Cerebellar cortex (tissue), 1 donor: Measurements from ENCODE around the gene LARGE1.
"Not testable (repeated sequence)": the region's sequence is repeated elsewhere in the genome, so short reads cannot be mapped to it uniquely, and the experiment has no call there.

Source experiments
- DNase-seq: peaks from one replicate; pipeline ENCODE4 v3.0.0-alpha.2; 2015; ENCODE audit warnings: low spot score

The LARGE1 gene

DNA sequence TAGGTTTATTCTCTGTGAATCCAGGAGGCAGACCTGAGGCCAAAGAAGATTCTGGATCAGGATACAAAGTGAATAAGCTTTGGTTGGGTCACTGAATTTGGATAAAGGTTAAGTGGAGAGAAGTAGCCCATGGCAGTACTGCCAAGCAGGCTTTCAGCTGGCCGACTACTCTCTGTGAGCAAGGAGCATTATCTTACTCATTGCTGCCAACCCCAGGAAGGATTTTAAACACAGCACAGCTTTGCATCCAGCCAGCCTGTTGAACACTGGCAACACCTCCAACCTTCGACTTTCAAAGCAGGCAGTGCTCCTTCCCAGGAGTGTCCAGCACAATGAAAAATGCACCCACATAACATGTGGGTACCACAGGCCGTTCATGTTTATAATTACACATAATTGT lies 498.4 kb downstream of the LARGE1 start:
- no peak for DNase-seq

DNA sequence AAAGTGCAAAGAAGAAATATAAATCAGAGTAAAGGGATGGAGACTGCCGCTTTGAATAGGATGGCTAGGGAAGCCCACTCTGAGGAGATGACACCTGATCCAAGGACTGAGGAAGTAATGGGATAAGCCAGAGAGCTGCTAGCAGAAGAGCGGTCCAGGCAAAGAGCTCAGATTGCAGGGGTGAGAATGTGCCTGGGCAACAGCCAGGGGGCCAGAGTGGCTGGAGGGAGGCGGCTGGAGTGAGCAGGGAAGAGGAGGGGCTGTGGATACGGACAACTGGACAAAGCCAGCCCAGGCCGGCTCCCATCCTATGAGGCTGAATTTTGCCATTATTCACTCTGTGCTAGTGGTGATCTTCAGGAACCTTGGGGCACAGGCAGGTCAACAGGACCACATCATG lies 501.8 kb downstream of the LARGE1 start:
- no peak for DNase-seq

- no peak for DNase-seq
Observed at GRCh38 chr22:33415401-33415800, 504.9 kb downstream of the LARGE1 start.

GRCh38 chr22:33409079-33409478 lies 511.2 kb downstream of the LARGE1 start:
- no peak for DNase-seq

DNA sequence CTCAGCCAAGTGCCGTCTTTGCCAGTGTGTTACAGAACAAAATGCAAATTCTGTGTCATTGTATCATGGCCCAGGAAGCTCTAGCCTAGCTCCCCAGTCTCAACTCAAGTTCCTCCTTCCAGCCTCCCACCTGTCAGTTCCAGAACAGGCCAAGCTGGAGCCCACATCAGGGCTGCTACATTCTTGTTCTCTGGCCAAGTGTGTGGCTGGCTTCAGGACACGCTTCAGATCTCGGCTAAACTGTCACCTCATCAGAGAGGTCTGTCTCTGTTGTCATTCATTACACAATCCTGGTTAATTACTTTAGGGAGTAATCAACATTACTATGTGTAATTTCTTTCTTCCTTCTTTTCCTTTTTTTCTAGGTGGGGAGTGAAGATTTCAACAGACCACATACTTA lies 515.1 kb downstream of the LARGE1 start:
- no peak for DNase-seq

GRCh38 chr22:33404723-33405122 lies 515.6 kb downstream of the LARGE1 start:
- no peak for DNase-seq

DNA sequence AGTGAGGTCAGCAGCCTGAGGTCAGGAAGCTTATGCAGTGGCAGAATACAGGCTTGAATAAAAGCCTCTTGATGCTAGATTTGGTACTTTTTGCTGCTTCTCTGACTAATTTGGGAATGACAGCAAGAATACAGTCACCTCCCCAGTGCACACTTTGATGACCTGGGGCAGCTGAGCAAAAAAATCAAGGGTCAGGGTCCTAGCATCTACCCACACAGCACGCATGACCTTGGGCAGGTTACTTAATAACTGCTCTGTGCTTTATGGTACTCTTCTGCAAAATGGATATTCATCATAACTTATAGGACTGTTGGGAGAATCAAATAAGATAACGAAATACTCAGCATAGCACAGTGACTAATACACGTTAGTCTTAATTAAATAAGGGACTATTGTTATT lies 518.0 kb downstream of the LARGE1 start:
- no peak for DNase-seq

DNA sequence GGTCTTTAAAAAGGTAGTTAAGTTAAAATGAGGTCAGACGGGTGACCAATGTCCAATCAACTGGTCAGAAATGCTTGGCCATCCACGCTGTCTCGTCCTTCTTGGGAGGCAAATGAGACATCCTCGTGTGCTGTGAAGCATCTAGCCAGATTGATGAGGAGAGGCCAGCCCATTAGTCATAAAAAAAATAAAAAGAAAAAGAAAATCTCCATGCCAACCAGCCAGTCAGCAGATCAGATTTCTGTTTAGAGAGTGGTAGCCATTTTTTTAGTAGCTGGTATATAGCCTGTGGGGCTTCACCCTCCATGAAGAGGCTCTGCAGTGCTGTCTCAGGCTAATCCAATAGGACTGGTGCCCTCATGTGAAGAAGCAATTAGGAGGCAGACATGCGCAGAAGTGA lies 519.0 kb downstream of the LARGE1 start:
- no peak for DNase-seq

- no peak for DNase-seq
Observed at GRCh38 chr22:33400891-33401290, 519.4 kb downstream of the LARGE1 start.

- DNase-seq, result no peak
Observed at GRCh38 chr22:33400061-33400840, 520.0 kb downstream of the LARGE1 start.

DNA sequence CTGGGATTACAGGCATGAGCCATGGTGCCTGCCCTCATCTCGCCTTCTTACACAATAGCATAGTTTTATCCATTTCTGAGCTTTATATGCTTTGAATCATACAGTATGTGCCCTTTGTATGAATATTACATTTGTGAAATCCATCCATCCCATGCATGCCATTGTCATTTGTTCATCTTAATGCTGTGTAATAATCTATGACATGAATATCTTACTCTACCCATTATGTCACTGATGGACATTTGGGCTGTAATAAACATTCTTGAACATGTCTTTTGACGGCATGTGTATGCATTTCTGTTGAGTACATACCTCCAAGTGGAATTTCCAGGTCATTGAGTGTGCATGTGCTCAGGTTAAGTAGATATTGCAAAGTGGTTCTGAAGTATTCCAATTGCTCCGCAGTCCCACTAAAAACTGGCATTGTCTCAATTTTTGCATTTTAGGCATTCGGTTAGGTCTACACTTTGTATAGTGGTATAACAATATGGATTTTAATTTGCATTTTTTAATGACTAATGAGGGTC lies 522.8 kb downstream of the LARGE1 start:
- DNase-seq, result no peak

DNA sequence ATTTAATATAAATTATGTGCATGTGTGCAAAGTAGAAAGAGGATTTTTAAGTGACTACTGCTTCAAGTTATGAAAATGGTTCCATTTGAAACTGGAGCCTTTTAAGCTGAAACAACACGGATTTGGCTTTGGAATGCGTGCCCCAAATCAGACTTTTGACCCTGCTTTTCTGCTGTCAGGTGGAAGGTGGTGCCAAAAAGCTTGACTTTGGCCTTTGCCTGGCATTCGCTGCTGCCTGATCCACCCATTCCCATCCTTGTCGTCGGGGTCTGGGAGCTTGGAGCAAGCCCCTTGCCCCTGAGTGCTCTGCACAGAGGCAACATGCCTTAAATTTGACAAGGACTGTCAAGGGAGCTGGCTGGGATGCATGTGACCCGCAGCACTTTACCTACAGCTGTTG lies 526.8 kb downstream of the LARGE1 start:
- no peak for DNase-seq

DNA sequence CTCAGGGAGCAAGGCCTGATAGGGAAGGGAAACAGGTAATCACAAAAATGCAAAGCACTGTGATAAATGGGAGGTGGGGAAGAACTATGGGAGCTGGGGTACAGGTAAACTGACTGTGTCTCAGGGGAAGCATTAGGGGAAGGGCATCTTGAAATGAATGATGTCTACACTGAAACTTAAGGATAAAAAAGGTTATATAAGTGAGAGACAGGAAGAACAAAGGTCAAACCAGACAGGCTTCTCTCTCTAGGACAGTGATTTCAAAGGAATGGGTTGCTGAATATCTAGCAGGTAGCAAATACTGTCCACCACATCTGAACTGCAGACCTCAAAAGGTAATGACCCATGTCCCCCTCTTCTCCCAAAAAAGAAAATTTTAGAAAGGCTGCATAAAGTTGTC lies 529.0 kb downstream of the LARGE1 start:
- no peak for DNase-seq

DNA sequence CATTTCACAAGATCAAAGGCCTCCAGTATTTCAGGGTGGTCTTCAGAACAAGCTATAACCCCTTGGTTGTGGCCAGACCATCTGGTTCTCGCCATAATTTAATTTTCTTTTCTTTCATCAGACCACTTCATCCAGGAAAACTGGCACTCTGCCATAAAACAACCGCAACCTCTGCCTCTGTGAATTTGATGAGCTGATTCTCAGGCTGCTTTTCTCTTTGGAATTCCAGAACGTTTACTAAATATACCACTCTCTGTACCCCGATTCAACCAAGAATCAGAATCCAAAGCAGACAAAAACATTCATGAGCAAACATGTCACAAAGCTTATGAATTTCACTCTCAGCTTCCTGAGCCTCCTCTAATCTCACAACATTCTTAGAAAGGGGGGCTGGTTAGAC lies 530.3 kb downstream of the LARGE1 start:
- DNase-seq, result no peak

DNA sequence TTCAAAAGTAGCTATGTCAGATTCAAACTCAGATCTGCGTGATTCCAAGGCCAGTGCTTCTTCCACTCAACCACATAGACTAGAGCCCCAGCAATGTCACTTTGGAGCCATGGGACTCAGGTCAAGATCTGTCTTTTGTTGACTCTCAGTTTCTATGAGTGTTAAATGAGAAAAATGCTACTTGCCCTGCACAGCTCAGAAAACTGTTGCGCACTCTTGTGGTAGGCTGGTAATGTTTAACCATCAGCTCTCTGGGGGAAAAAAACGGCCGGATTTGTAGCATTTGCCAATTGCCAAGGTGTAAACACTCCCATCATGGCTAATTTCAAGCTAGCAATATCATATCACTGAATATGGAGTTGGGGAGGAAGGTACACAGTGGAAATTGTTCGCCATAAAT lies 534.0 kb downstream of the LARGE1 start:
- DNase-seq, result no peak

GRCh38 chr22:33385611-33386010 lies 534.7 kb downstream of the LARGE1 start:
- DNase-seq, result no peak

DNA sequence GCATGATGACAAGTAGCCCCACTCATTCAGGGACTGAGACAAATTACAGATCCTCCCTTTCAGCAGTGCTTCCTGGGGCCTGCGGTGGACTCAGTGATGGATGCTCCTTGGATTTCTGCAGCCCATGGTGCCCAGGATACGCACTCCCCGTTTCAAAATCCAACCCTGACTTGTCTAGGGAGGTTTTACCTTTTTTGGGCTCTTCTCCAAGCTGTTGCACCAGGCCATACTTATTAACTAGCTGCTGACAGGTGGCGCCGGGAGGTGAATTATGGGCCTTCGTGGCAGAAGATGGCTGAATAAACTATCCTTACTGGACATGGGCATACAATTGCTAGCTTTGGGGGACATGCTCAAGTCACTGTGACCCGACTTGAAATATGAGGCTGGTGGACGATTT lies 537.8 kb downstream of the LARGE1 start:
- peak; percentile 13 for DNase-seq

- peak; percentile 78 for DNase-seq
Observed at GRCh38 chr22:33381531-33382406, 538.5 kb downstream of the LARGE1 start.

- DNase-seq, result no peak
Observed at GRCh38 chr22:33380789-33381530, 539.3 kb downstream of the LARGE1 start.

DNA sequence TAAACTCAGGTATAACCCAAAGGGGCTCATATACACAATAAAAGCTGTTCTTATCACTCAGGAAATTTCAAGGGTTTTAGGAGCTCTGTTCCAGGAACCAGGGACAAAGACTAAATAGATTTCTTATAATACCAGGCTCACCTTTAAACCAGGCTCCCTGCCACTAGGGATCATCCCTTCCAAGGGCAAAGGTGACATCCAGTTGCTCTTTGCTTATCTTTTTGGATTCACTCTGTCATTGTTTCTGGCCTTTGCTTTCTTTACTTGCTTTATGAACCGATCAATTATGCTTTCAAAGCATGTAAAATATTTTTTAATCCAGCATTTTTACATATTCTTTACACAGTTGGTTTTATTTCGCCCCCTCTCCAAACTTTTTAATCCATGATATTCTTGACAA lies 540.4 kb downstream of the LARGE1 start:
- no peak for DNase-seq

- DNase-seq, result no peak
Observed at GRCh38 chr22:33372875-33373274, 547.4 kb downstream of the LARGE1 start.

GRCh38 chr22:33363256-33363655 lies 557.0 kb downstream of the LARGE1 start:
- not testable (repeated sequence) for DNase-seq
